Mesendoderm (in vitro differentiated cells): ENCODE measurements around the gene SCUBE1.

Experiments used
- DNase-seq: peaks from one replicate; pipeline ENCODE4 v3.0.0; 2013
- H2AK5ac ChIP-seq: 2 replicates; pipeline ENCODE4 v1.6.1; 2013; ENCODE audit warnings: low read length, inconsistent platforms
- H2BK120ac ChIP-seq: 2 replicates; pipeline ENCODE4 v1.6.1; 2013; ENCODE audit warnings: low read depth, mild to moderate bottlenecking, low read length, moderate library complexity, mixed read lengths
- H2BK15ac ChIP-seq: replicated peaks from 2 replicates; pipeline ENCODE4 v1.6.1; 2013; ENCODE audit warnings: low read depth, mild to moderate bottlenecking, moderate library complexity
- H2BK5ac ChIP-seq: 2 replicates; pipeline ENCODE4 v1.6.1; 2013; ENCODE audit warnings: low read length, inconsistent platforms
- H3K18ac ChIP-seq: 2 replicates; pipeline ENCODE4 v1.6.1; 2013; ENCODE audit warnings: mild to moderate bottlenecking, low read length, mixed read lengths
- H3K23ac ChIP-seq: one replicate; pipeline ENCODE4 v1.6.1; 2013; ENCODE audit warnings: low read length
- H3K27ac ChIP-seq: 2 replicates; pipeline ENCODE4 v1.5.1; 2013; ENCODE audit warnings: low read depth, mild to moderate bottlenecking, inconsistent platforms, low read length, moderate library complexity
- H3K27me3 ChIP-seq: 2 replicates; pipeline ENCODE4 v1.6.1; 2013; ENCODE audit warnings: low read length, control low read depth, mild to moderate bottlenecking, inconsistent platforms; ENCODE audit not compliant: insufficient read depth, poor library complexity
- H3K36me3 ChIP-seq: 2 replicates; pipeline ENCODE4 v1.6.1; 2013; ENCODE audit warnings: low read length, inconsistent platforms; ENCODE audit not compliant: control insufficient read depth, insufficient read depth
- H3K4ac ChIP-seq: one replicate; pipeline ENCODE4 v1.6.1; 2013; ENCODE audit warnings: low read depth, mild to moderate bottlenecking, low read length, moderate library complexity
- H3K4me1 ChIP-seq: 2 replicates; pipeline ENCODE4 v1.6.1; 2013; ENCODE audit warnings: low read depth, low read length, inconsistent platforms; ENCODE audit not compliant: control insufficient read depth
- H3K4me2 ChIP-seq: 2 replicates; pipeline ENCODE4 v1.6.1; 2013; ENCODE audit warnings: low read length
- H3K4me3 ChIP-seq: 2 replicates; pipeline ENCODE4 v1.5.1; 2013; ENCODE audit warnings: mild to moderate bottlenecking, low read length
- H3K56ac ChIP-seq: one replicate; pipeline ENCODE4 v1.6.1; 2013; ENCODE audit warnings: low read length
- H3K79me1 ChIP-seq: 2 replicates; pipeline ENCODE4 v1.6.1; 2013; ENCODE audit warnings: low read length, inconsistent platforms
- H3K79me2 ChIP-seq: 2 replicates; pipeline ENCODE4 v1.6.1; 2013; ENCODE audit warnings: mild to moderate bottlenecking, low read length; ENCODE audit not compliant: control insufficient read depth, insufficient read depth
- H3K9ac ChIP-seq: 2 replicates; pipeline ENCODE4 v1.6.1; 2013; ENCODE audit warnings: low read length, inconsistent platforms
- H4K5ac ChIP-seq: one replicate; pipeline ENCODE4 v1.6.1; 2013; ENCODE audit warnings: low read length
- H4K8ac ChIP-seq: one replicate; pipeline ENCODE4 v1.6.1; 2013; ENCODE audit warnings: low read depth, mild to moderate bottlenecking, control low read depth, low read length, moderate library complexity
- WGBS: extraction: QIAGEN DNeasy Blood & Tissue Kit; methylation state at CpG from one replicate; pipeline ENCODE4 v1.1.7; 2013; ENCODE audit warnings: low lambda C conversion rate, missing lambda C conversion rate; ENCODE audit not compliant: insufficient coverage; ENCODE audit errors: extremely low coverage; 5-methylcytosine and 5-hydroxymethylcytosine counted together

Gene SCUBE1

DNA sequence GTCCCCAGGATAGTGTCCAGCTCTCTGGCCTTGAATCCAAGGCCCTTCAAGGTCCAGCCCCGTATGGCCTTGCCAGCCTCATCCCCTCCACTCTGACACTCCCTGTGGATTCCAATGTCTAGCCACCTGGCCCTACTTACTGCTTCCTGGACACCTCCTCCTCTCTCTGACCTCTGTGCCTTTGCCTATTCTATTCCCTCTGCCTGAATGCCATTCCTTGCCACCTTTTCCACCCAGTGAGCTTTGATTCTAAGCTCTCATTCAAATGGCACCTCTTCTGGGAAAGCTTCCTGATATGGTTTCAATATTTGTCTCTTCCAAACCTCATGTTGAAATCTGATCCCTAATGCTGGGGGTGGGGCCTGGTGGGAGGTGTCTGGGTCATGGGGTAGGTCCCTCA lies 124.4 kb downstream of the SCUBE1 start:
- H4K5ac ChIP-seq: no peak overlapping the region
- no peak overlapping the region for H3K18ac ChIP-seq
- peak; percentile 7 for DNase-seq
- no CpG with 5 or more reads among the region's 1 CpG for WGBS
- no peak overlapping the region for H3K4me2 ChIP-seq
- no peaks in the 10 kb centered on the region for H3K36me3 ChIP-seq
- H3K4me1 ChIP-seq: no peaks in the 10 kb centered on the region
- no peak overlapping the region for H3K56ac ChIP-seq
- H3K27me3 ChIP-seq: no peaks in the 10 kb centered on the region
- no peak overlapping the region for H3K27ac ChIP-seq
- no peak overlapping the region for H3K9ac ChIP-seq
- no peak overlapping the region for H3K23ac ChIP-seq
- H2BK120ac ChIP-seq: no peak overlapping the region
- no peak overlapping the region for H2AK5ac ChIP-seq
- no peak overlapping the region for H2BK15ac ChIP-seq
- no peak overlapping the region for H3K4me3 ChIP-seq
- no peaks in the 10 kb centered on the region for H3K79me1 ChIP-seq
- H4K8ac ChIP-seq: no peak overlapping the region
- no peak overlapping the region for H2BK5ac ChIP-seq
- no peak overlapping the region for H3K4ac ChIP-seq
- no peaks in the 10 kb centered on the region for H3K79me2 ChIP-seq

DNA sequence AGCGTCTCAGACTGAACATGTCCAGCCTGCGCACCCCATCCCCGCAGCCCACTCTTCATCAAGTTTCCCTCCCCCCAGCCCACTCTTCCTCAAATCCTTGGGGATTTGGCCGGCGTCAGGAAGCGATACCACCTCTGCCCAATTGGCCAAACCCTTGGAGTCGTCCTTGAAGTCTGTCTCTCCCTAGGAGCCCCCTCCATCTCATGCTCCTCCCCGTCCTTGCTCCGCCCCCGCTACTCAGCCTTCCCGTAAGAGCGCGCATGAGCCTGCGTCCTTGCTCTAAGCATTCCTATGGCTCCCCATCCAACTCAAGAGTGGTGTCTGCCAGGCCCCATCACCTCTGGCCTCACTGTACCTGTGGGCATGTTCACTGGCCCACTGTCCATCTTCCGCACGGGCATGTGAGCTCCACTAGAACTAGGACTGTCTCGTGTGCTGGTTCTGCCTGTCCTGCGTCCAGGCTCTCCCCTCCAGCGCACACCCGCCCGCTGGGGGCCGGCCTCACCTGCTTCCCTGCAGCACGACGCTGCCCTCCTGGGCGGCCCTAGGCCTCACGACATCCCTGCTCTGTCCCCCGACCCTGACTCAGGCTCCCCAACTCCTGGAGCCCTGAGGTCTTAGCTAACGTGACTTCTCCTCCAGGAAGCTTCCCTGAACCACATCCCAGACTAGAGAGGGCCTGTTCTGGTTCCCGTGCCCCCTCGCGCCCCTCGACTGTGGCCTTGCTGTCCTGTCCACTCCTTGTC lies 125.7 kb downstream of the SCUBE1 start:
- H3K9ac ChIP-seq: no peak overlapping the region
- H3K23ac ChIP-seq: no peak overlapping the region
- no peak overlapping the region for H2BK15ac ChIP-seq
- no peak overlapping the region for H3K56ac ChIP-seq
- DNase-seq: peak; percentile 41
- H2BK5ac ChIP-seq: no peak overlapping the region
- H3K18ac ChIP-seq: no peak overlapping the region
- no peaks in the 10 kb centered on the region for H3K79me2 ChIP-seq
- no peaks in the 10 kb centered on the region for H3K36me3 ChIP-seq
- H3K4ac ChIP-seq: no peak overlapping the region
- no CpG with 5 or more reads among the region's 32 CpGs for WGBS
- no peaks in the 10 kb centered on the region for H3K4me1 ChIP-seq
- H3K4me2 ChIP-seq: no peak overlapping the region
- no peaks in the 10 kb centered on the region for H3K27me3 ChIP-seq
- H3K4me3 ChIP-seq: no peak overlapping the region
- no peak overlapping the region for H3K27ac ChIP-seq
- H3K79me1 ChIP-seq: no peaks in the 10 kb centered on the region
- no peak overlapping the region for H4K5ac ChIP-seq
- H2BK120ac ChIP-seq: no peak overlapping the region
- H4K8ac ChIP-seq: no peak overlapping the region
- H2AK5ac ChIP-seq: no peak overlapping the region

DNA sequence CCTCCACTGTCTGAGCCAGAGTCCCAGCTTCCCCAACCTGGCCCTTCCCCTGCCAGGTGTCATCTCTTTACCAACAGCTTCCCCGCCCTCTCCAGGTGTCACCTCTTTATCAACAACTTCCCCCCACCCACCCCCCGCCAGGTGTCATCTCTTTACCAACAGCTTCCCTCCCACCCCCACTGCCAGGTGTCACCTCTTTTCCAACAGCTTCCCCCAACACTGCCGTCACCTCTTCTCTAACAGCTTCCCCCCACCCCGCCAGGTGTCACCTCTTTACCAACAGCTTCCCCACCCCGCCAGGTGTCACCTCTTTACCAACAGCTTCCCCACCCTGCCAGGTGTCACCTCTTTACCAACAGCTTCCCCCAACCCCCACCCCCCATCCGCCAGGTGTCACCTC lies 126.4 kb downstream of the SCUBE1 start:
- no peak overlapping the region for H4K8ac ChIP-seq
- no peak overlapping the region for H2BK120ac ChIP-seq
- no peak overlapping the region for H4K5ac ChIP-seq
- no peak overlapping the region for H3K4ac ChIP-seq
- no peak overlapping the region for H2BK5ac ChIP-seq
- no peaks in the 10 kb centered on the region for H3K79me1 ChIP-seq
- no peaks in the 10 kb centered on the region for H3K27me3 ChIP-seq
- no peak overlapping the region for H2BK15ac ChIP-seq
- no peak overlapping the region for H3K4me2 ChIP-seq
- no peak overlapping the region for H3K4me3 ChIP-seq
- no peak overlapping the region for H3K27ac ChIP-seq
- peak; percentile 23 for DNase-seq
- H3K18ac ChIP-seq: no peak overlapping the region
- H3K23ac ChIP-seq: no peak overlapping the region
- no peak overlapping the region for H2AK5ac ChIP-seq
- H3K79me2 ChIP-seq: no peaks in the 10 kb centered on the region
- no peaks in the 10 kb centered on the region for H3K4me1 ChIP-seq
- H3K36me3 ChIP-seq: no peaks in the 10 kb centered on the region
- H3K56ac ChIP-seq: no peak overlapping the region
- H3K9ac ChIP-seq: no peak overlapping the region
- WGBS: no CpG with 5 or more reads among the region's 6 CpGs

DNA sequence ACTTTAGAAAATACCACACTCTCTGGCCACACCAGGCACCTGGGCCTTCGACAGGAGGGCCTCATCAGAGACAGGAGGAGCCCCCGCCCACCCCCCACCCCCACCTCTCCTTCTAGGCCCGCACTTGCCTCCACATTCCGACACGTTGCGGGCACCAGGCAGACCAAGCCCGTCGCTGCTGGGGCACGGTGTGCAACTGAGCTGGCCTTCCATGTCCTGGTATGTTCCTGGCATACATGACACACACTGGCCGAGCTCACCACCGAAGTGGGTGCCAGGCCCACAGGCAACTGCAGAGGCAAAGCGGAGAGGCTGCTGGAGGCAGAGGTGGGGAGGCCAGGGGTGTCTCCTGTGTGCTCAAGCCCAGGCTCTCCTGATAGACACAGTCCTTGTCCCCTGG lies 129.2 kb downstream of the SCUBE1 start:
- Histone ChIP-seq H2BK5ac (no peak overlapping the region), H3K79me1 (no peaks in the 10 kb centered on the region), H3K4ac (no peak overlapping the region), H3K36me3 (no peaks in the 10 kb centered on the region), H4K5ac (no peak overlapping the region), H4K8ac (no peak overlapping the region), H3K27me3 (no peaks in the 10 kb centered on the region), H3K9ac (no peak overlapping the region), H2BK120ac (no peak overlapping the region), H3K4me1 (no peaks in the 10 kb centered on the region), H2AK5ac (no peak overlapping the region), H3K56ac (peak overlapping the region; percentile 7), H3K18ac (no peak overlapping the region), H3K79me2 (no peaks in the 10 kb centered on the region), H3K23ac (no peak overlapping the region), H3K4me2 (no peak overlapping the region), H3K27ac (no peak overlapping the region), H3K4me3 (no peak overlapping the region), H2BK15ac (no peak overlapping the region)
- WGBS: no CpG with 5 or more reads among the region's 12 CpGs
- no peak for DNase-seq

DNA sequence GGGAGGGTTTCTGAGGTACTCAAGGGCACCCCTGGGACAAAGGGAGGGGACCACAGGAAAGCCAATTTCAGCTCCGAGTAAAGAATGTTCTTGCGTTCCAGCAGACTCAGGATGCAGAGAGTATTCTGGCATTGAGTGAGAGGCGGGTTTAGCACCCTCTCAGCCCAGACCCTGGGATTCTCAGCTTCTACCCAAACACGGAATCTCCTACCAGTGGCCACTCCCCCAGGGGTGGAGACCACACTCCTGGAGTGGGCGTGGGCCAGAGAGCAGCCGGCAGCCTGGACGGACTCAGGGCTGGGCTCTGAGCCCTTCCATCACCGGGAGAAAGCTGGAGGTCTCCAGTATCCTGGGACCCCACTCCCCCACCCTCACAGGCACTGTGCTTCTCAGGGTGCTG lies 130.1 kb downstream of the SCUBE1 start:
- no CpG with 5 or more reads among the region's 8 CpGs for WGBS
- no peak overlapping the region for H4K5ac ChIP-seq

DNA sequence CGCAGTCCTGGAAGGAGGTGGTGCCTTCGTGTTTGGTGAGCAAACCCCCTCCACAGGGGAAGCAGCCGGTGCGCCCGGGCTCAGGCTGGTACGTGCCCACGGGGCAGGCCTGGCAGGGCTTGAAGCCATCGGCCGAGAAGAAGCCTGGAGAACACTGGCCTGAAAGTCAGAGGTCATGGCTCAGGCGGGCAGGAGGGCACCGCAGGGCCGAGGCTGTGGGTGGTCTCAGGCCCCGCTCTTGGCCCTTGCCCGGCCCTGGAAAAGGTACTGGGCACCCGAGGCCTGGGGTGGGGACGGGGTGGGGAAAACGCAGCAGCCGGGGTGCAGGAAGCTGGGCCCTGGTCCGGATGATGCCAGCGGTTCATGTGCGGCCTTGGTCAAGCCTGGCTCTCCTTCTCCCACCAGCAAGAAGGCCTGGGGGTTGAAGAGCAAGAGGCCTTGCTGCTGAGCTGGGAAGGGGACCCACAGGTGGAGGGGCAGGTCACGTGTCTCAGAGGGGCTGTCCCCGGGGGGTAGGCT lies 130.7 kb downstream of the SCUBE1 start:
- no peak overlapping the region for H2BK5ac ChIP-seq
- WGBS: no CpG with 5 or more reads among the region's 23 CpGs
- no peak overlapping the region for H2BK120ac ChIP-seq
- no peaks in the 10 kb centered on the region for H3K4me1 ChIP-seq
- no peaks in the 10 kb centered on the region for H3K27me3 ChIP-seq
- H3K56ac ChIP-seq: no peak overlapping the region
- no peak for DNase-seq
- H3K18ac ChIP-seq: no peak overlapping the region
- H4K8ac ChIP-seq: no peak overlapping the region
- no peak overlapping the region for H3K4ac ChIP-seq
- no peak overlapping the region for H3K9ac ChIP-seq
- no peaks in the 10 kb centered on the region for H3K79me1 ChIP-seq
- H3K23ac ChIP-seq: no peak overlapping the region
- H2BK15ac ChIP-seq: no peak overlapping the region
- no peak overlapping the region for H3K27ac ChIP-seq
- H3K79me2 ChIP-seq: no peaks in the 10 kb centered on the region
- H3K36me3 ChIP-seq: no peaks in the 10 kb centered on the region
- no peak overlapping the region for H3K4me2 ChIP-seq
- no peak overlapping the region for H4K5ac ChIP-seq
- H3K4me3 ChIP-seq: no peak overlapping the region
- H2AK5ac ChIP-seq: no peak overlapping the region

More for the DNA sequence above, 130.1 kb downstream of the SCUBE1 start:
- Histone ChIP-seq H3K4me1 (no peaks in the 10 kb centered on the region), H3K4me2 (no peak overlapping the region), H3K56ac (no peak overlapping the region), H3K4ac (no peak overlapping the region), H3K4me3 (no peak overlapping the region), H2BK120ac (no peak overlapping the region), H3K23ac (no peak overlapping the region), H4K8ac (no peak overlapping the region), H3K36me3 (no peaks in the 10 kb centered on the region), H3K18ac (no peak overlapping the region), H3K79me1 (no peaks in the 10 kb centered on the region), H3K9ac (no peak overlapping the region), H3K27me3 (no peaks in the 10 kb centered on the region), H2AK5ac (no peak overlapping the region), H2BK5ac (no peak overlapping the region), H2BK15ac (no peak overlapping the region), H3K27ac (no peak overlapping the region), H3K79me2 (no peaks in the 10 kb centered on the region)
- DNase-seq: peak; percentile 73
